Measurements from ENCODE around the gene PIAS1.

The PIAS1 gene

GRCh38 chr15:68080334-68080733, 26.2 kb downstream of the PIAS1 start:
- no peak for TF ChIP-seq CTCF (IDR thresholded peaks at IDR 0.05; ENCODE audit: control insufficient read depth, extremely low read depth, insufficient read depth)
- DNase-seq (ENCODE audit: low read depth): no peak

GRCh38 chr15:68080783-68081182, 26.7 kb downstream of the PIAS1 start:
- no peak overlapping the region for H3K4me3 ChIP-seq (ENCODE audit: low read depth, low read length)
- DNase-seq (ENCODE audit: low read depth): peak; percentile 15
- no peak for TF ChIP-seq CTCF (IDR thresholded peaks at IDR 0.05; ENCODE audit: control insufficient read depth, extremely low read depth, insufficient read depth)

More at GRCh38 chr15:68080334-68080733, 26.2 kb downstream of the PIAS1 start:
- no peak overlapping the region for H3K4me3 ChIP-seq (ENCODE audit: low read depth, low read length)

- no peak for DNase-seq (ENCODE audit: low read depth)
- TF ChIP-seq CTCF (IDR thresholded peaks at IDR 0.05; ENCODE audit: control insufficient read depth, extremely low read depth, insufficient read depth): no peak
- H3K4me3 ChIP-seq (ENCODE audit: low read depth, low read length): no peak overlapping the region
Observed at GRCh38 chr15:68081869-68082505, 27.9 kb downstream of the PIAS1 start.

DNA sequence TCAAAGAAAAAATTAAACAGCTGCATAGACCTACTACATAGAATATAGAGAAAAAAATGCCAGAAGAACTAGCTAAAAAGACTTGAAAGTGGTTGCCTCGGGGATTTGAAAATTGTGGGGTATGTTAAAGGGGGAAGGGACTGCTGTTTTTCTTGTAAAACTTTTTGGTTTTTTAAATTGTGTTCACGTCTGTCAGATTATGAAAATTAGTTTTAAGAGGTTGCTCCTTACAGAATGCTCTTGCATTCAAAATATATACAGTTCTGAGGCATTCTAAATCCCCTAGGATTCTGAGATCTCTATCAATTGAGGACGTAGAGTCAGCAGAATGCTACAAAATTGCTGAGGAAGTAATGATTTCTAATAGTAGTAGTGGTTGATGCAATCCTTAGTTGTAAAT, 28.6 kb downstream of the PIAS1 start:
- no peak for TF ChIP-seq CTCF (IDR thresholded peaks at IDR 0.05; ENCODE audit: control insufficient read depth, extremely low read depth, insufficient read depth)
- no peak overlapping the region for H3K4me3 ChIP-seq (ENCODE audit: low read depth, low read length)
- DNase-seq (ENCODE audit: low read depth): no peak

DNA sequence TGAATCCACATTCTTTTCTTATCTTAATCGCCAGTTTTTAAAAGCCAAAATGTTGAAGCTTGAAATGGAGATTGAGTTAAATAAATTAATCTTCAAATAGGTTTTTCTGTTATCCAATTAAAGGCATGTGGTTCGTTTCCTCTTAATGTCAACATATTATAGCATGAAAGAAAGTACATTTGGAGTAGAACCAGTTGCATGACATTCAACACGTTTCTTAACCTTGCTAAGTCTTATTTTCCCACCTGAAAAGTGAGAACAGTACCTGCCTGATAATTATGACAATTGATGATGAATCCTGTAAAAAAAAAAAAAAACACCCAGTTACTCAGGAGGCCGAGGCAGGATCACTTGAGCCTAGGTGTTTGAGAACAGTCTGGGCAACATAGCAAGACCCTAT, 29.3 kb downstream of the PIAS1 start:
- TF ChIP-seq CTCF (IDR thresholded peaks at IDR 0.05; ENCODE audit: control insufficient read depth, extremely low read depth, insufficient read depth): no peak
- no peak for DNase-seq (ENCODE audit: low read depth)
- no peak overlapping the region for H3K4me3 ChIP-seq (ENCODE audit: low read depth, low read length)

GRCh38 chr15:68085052-68085451, 30.9 kb downstream of the PIAS1 start:
- TF ChIP-seq CTCF (IDR thresholded peaks at IDR 0.05; ENCODE audit: control insufficient read depth, extremely low read depth, insufficient read depth): no peak
- no peak overlapping the region for H3K4me3 ChIP-seq (ENCODE audit: low read depth, low read length)
- no peak for DNase-seq (ENCODE audit: low read depth)

DNA sequence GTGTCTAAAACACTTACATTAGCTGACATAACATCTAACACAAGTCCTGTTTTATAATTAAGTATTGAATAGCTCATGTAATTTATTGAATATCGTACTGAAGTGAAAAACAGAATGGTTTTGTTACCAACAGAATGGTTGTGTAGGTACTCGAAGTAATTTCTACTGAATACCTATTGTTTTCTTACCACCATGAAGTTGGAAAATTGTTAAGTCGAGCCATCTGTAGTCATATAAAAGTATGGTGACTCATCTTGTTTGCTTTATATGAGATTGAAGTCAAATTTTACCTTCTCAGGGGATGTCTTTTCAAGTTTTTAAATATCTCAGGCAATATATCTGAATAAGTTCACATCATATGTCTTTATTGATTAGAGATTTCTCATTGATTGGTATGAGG, 37.6 kb downstream of the PIAS1 start:
- no peak overlapping the region for H3K4me3 ChIP-seq (ENCODE audit: low read depth, low read length)
- no peak for TF ChIP-seq CTCF (IDR thresholded peaks at IDR 0.05; ENCODE audit: control insufficient read depth, extremely low read depth, insufficient read depth)
- DNase-seq (ENCODE audit: low read depth): no peak

All from LNCaP clone FGC (cell line).